Hepatocyte (in vitro differentiated cells): Measurements from ENCODE around the gene TBCK. TPM values are rescaled to one million over a fixed set of nuclear protein-coding genes. Genes with fewer than 3 reads are reported as not detected.
A peak's percentile ranks its signal among the peaks of the same experiment; 100 is the strongest.

ENCODE experiments used
- DNase-seq: peaks from one replicate; pipeline ENCODE4 v3.0.0-alpha.2; 2016; ENCODE audit warnings: low spot score
- H2AFZ ChIP-seq: fragments of 200-600 bp; sonication (generic); 2 replicates; pipeline ENCODE4 v1.6.0; 2016; ENCODE audit warnings: antibody characterized with exemption, mild to moderate bottlenecking
- H3K27ac ChIP-seq: fragments of 200-600 bp; sonication (generic); 2 replicates; pipeline ENCODE4 v1.5.1; 2016; ENCODE audit warnings: mild to moderate bottlenecking
- H3K27me3 ChIP-seq: fragments of 200-600 bp; sonication (generic); 2 replicates; pipeline ENCODE4 v1.6.1; 2016
- H3K36me3 ChIP-seq: fragments of 200-600 bp; sonication (generic); replicated peaks from 2 replicates; pipeline ENCODE4 v1.5.1; 2016; ENCODE audit warnings: low read depth; ENCODE audit not compliant: insufficient read depth
- H3K4me1 ChIP-seq: fragments of 200-600 bp; sonication (generic); 2 replicates; pipeline ENCODE4 v1.5.1; 2016; ENCODE audit warnings: mild to moderate bottlenecking, moderate library complexity; ENCODE audit not compliant: insufficient read depth
- H3K4me2 ChIP-seq: fragments of 200-600 bp; sonication (generic); 2 replicates; pipeline ENCODE4 v1.6.0; 2016
- H3K4me3 ChIP-seq: fragments of 200-600 bp; sonication (generic); 2 replicates; pipeline ENCODE4 v1.5.1; 2016; ENCODE audit warnings: mild to moderate bottlenecking
- H3K79me2 ChIP-seq: fragments of 200-600 bp; sonication (generic); 2 replicates; pipeline ENCODE4 v1.6.0; 2017; ENCODE audit warnings: mild to moderate bottlenecking
- H3K9me2 ChIP-seq: fragments of 200-600 bp; sonication (generic); replicated peaks from 2 replicates; pipeline ENCODE4 v1.6.0; 2017; ENCODE audit warnings: mild to moderate bottlenecking; ENCODE audit not compliant: insufficient read depth
- H3K9me3 ChIP-seq: fragments of 200-600 bp; sonication (generic); 2 replicates; pipeline ENCODE4 v1.5.1; 2016; ENCODE audit warnings: low read depth, mild to moderate bottlenecking
- H4K20me1 ChIP-seq: fragments of 200-600 bp; sonication (generic); 2 replicates; pipeline ENCODE4 v1.6.0; 2016; ENCODE audit warnings: mild to moderate bottlenecking; ENCODE audit not compliant: insufficient read depth, poor library complexity, severe bottlenecking
- EZH2 ChIP-seq: fragments of 200-600 bp; sonication (generic); IDR thresholded peaks from 2 replicates; pipeline ENCODE4 v1.6.1; 2016; ENCODE audit warnings: antibody characterized with exemption, mild to moderate bottlenecking, borderline replicate concordance
- EZH2phosphoT487 ChIP-seq: fragments of 200-600 bp; sonication (generic); IDR thresholded peaks from one replicate; pipeline ENCODE4 v1.6.1; 2018; ENCODE audit warnings: antibody characterized with exemption, mild to moderate bottlenecking, low read depth, moderate library complexity; ENCODE audit not compliant: unreplicated experiment, severe bottlenecking
- WGBS: methylation state at CpG from one replicate; pipeline ENCODE4 v1.1.6; 2016; ENCODE audit warnings: low lambda C conversion rate; ENCODE audit errors: missing lambda C conversion rate; 5-methylcytosine and 5-hydroxymethylcytosine counted together
- polyA plus RNA-seq: library from polyadenylated mRNA; unstranded; fragments of >200 nt; fragmentation: Nextera tagmentation; extraction: Ambion mirVana; gene quantifications from 2 replicates; pipeline ENCODE4 v1.2.1, GENCODE V29; 2016
- total RNA-seq: library from RNA; depleted of rRNA; stranded (reverse); fragments of >200 nt; gene quantifications from 2 replicates; pipeline ENCODE4 v1.2.3, GENCODE V29; 2014
- TF ChIP-seq, protein P1 (sequence below): fragments of 200-600 bp; sonication (generic); IDR thresholded peaks from 2 replicates; pipeline ENCODE4 v1.5.1; 2016; ENCODE audit warnings: antibody characterized with exemption, mild to moderate bottlenecking; ENCODE audit not compliant: poor library complexity

TBCK gene
- total and polyA plus RNA-seq, 2 experiments from 2014 or later: 19.8 to 49.7 TPM

GRCh38 chr4:106201373-106201772 is 114.6 kb downstream of the TBCK start:
- H3K9me2 ChIP-seq: no peaks in the 10 kb centered on the region
- no peak overlapping the region for H3K4me2 ChIP-seq
- no peaks in the 10 kb centered on the region for H4K20me1 ChIP-seq
- H3K9me3 ChIP-seq: no peaks in the 10 kb centered on the region
- H3K36me3 ChIP-seq: no peaks in the 10 kb centered on the region
- no peaks in the 10 kb centered on the region for H3K27me3 ChIP-seq
- TF ChIP-seq, protein P1, sequence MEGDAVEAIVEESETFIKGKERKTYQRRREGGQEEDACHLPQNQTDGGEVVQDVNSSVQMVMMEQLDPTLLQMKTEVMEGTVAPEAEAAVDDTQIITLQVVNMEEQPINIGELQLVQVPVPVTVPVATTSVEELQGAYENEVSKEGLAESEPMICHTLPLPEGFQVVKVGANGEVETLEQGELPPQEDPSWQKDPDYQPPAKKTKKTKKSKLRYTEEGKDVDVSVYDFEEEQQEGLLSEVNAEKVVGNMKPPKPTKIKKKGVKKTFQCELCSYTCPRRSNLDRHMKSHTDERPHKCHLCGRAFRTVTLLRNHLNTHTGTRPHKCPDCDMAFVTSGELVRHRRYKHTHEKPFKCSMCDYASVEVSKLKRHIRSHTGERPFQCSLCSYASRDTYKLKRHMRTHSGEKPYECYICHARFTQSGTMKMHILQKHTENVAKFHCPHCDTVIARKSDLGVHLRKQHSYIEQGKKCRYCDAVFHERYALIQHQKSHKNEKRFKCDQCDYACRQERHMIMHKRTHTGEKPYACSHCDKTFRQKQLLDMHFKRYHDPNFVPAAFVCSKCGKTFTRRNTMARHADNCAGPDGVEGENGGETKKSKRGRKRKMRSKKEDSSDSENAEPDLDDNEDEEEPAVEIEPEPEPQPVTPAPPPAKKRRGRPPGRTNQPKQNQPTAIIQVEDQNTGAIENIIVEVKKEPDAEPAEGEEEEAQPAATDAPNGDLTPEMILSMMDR: peak; percentile 75
- TF ChIP-seq EZH2phosphoT487: no peak
- no peaks in the 10 kb centered on the region for H3K4me1 ChIP-seq
- H2AFZ ChIP-seq: no peak overlapping the region
- peak; percentile 29 for DNase-seq
- no peaks in the 10 kb centered on the region for H3K79me2 ChIP-seq
- H3K4me3 ChIP-seq: no peak overlapping the region
- no peak overlapping the region for H3K27ac ChIP-seq

- Histone ChIP-seq H3K27ac (peak overlapping the region; percentile 11), H3K27me3 (no peaks in the 10 kb centered on the region), H4K20me1 (no peaks in the 10 kb centered on the region), H3K4me2 (no peak overlapping the region), H3K9me3 (no peaks in the 10 kb centered on the region), H3K79me2 (no peaks in the 10 kb centered on the region), H3K4me1 (no peaks in the 10 kb centered on the region), H2AFZ (no peak overlapping the region), H3K4me3 (no peak overlapping the region), H3K36me3 (no peaks in the 10 kb centered on the region), H3K9me2 (no peaks in the 10 kb centered on the region)
- DNase-seq: peak; percentile 15
- 20% methylated on average over 1 of the region's 1 CpG for WGBS
- TF ChIP-seq, protein P1: no peak
- TF ChIP-seq EZH2: no peak
- no peak for TF ChIP-seq EZH2phosphoT487
Observed at GRCh38 chr4:106195435-106195950, 120.5 kb downstream of the TBCK start.

DNA sequence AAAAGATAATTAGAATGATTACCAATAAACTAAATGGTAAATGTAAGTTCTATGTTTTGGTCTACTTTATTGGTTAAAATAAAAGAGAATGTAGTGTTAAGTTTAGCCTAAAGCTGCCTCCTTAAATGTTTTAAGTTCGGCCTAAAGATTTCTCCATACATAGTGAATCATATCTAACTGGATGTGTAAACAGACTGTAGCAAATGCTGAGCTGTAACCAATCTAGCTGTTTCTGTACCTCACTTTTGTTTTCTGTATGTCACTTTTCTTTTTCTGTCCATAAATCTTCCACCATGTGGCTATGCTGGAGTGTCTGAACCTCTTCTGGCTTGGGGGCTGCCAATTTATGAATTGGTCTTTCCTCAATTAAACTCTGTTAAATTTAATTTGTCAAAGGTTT is 121.2 kb downstream of the TBCK start:
- no peak overlapping the region for H2AFZ ChIP-seq
- H3K4me3 ChIP-seq: no peak overlapping the region
- no peaks in the 10 kb centered on the region for H4K20me1 ChIP-seq
- no peak overlapping the region for H3K4me2 ChIP-seq
- DNase-seq: no peak
- H3K4me1 ChIP-seq: no peaks in the 10 kb centered on the region
- H3K79me2 ChIP-seq: no peaks in the 10 kb centered on the region
- no peaks in the 10 kb centered on the region for H3K9me3 ChIP-seq
- no peaks in the 10 kb centered on the region for H3K36me3 ChIP-seq
- H3K27me3 ChIP-seq: no peaks in the 10 kb centered on the region
- WGBS: 83% methylated on average over 1 of the region's 1 CpG
- peak overlapping the region; percentile 11 for H3K27ac ChIP-seq
- no peak for TF ChIP-seq EZH2
- TF ChIP-seq EZH2phosphoT487: no peak
- TF ChIP-seq, protein P1: no peak
- H3K9me2 ChIP-seq: no peaks in the 10 kb centered on the region

DNA sequence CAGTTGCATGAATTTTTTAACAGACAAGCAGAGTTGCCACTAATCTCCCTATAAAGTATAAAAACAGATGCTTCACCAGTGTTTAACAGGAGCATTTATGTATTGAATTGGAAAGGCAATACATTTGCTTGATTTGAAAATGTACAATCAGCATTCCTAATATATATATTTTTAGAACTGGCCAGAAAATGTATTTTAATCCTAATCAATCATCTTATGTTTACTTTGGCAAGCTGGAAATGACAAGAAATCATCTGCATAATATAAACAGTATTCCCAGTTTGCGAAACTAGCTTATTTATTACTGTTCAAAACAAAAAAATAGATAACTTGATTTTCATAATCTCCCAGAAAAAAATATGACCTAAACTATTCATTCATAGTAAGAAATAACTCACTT is 123.9 kb downstream of the TBCK start:
- H3K36me3 ChIP-seq: no peaks in the 10 kb centered on the region
- H3K4me3 ChIP-seq: no peak overlapping the region
- no peaks in the 10 kb centered on the region for H3K79me2 ChIP-seq
- H3K27me3 ChIP-seq: no peaks in the 10 kb centered on the region
- H3K27ac ChIP-seq: no peak overlapping the region
- H3K9me3 ChIP-seq: no peaks in the 10 kb centered on the region
- no peaks in the 10 kb centered on the region for H4K20me1 ChIP-seq
- 93% methylated on average over 1 of the region's 1 CpG for WGBS
- H2AFZ ChIP-seq: no peak overlapping the region
- H3K4me2 ChIP-seq: no peak overlapping the region
- TF ChIP-seq, protein P1: no peak
- no peak for TF ChIP-seq EZH2phosphoT487
- TF ChIP-seq EZH2: no peak
- H3K9me2 ChIP-seq: no peaks in the 10 kb centered on the region
- H3K4me1 ChIP-seq: no peaks in the 10 kb centered on the region
- DNase-seq: no peak
